H9 (cell line): ENCODE results near the gene MYT1. TPM values are rescaled to one million over a fixed set of nuclear protein-coding genes. Genes with fewer than 3 reads are reported as not detected.

Experiments used
- DNase-seq: peaks from one replicate; pipeline ENCODE4 v3.0.0-alpha.2; 2017
- H2AFZ ChIP-seq: one replicate; pipeline ENCODE4 v1.6.1; 2013; ENCODE audit warnings: mild to moderate bottlenecking, low read length, control low read depth, moderate library complexity
- H2AK5ac ChIP-seq: 2 replicates; pipeline ENCODE4 v1.6.1; 2013; ENCODE audit warnings: low read length, control low read depth, mixed read lengths; ENCODE audit not compliant: insufficient read length
- H2BK120ac ChIP-seq: one replicate; pipeline ENCODE4 v1.6.1; 2013; ENCODE audit warnings: low read depth, mild to moderate bottlenecking, low read length, control low read depth, inconsistent platforms; ENCODE audit not compliant: poor library complexity, severe bottlenecking
- H2BK12ac ChIP-seq: 2 replicates; pipeline ENCODE4 v1.6.1; 2013; ENCODE audit warnings: low read length, control low read depth, mixed read lengths, low read depth; ENCODE audit not compliant: insufficient read length
- H2BK15ac ChIP-seq: 2 replicates; pipeline ENCODE4 v1.6.1; 2013; ENCODE audit warnings: low read depth, low read length, control low read depth
- H2BK20ac ChIP-seq: one replicate; pipeline ENCODE4 v1.6.1; 2013; ENCODE audit warnings: low read depth, mild to moderate bottlenecking, low read length, control low read depth, inconsistent platforms; ENCODE audit not compliant: poor library complexity, severe bottlenecking
- H2BK5ac ChIP-seq: 2 replicates; pipeline ENCODE4 v1.6.1; 2013; ENCODE audit warnings: low read length, control low read depth, mixed read lengths; ENCODE audit not compliant: insufficient read length
- H3K14ac ChIP-seq: 2 replicates; pipeline ENCODE4 v1.6.1; 2013; ENCODE audit warnings: low read length, control low read depth; ENCODE audit not compliant: insufficient read depth
- H3K18ac ChIP-seq: 2 replicates; pipeline ENCODE4 v1.6.1; 2013; ENCODE audit warnings: low read depth, mild to moderate bottlenecking, mixed read lengths, low read length, control low read depth; ENCODE audit not compliant: insufficient read length
- H3K23ac ChIP-seq: 2 replicates; pipeline ENCODE4 v1.6.1; 2013; ENCODE audit warnings: low read length, control low read depth, mixed read lengths, low read depth; ENCODE audit not compliant: insufficient read length
- H3K23me2 ChIP-seq: 2 replicates; pipeline ENCODE4 v1.6.1; 2013; ENCODE audit warnings: low read depth, mild to moderate bottlenecking, mixed read lengths, low read length, control low read depth; ENCODE audit not compliant: insufficient read length, poor library complexity, severe bottlenecking
- H3K27ac ChIP-seq: 2 replicates; pipeline ENCODE4 v1.5.1; 2013; ENCODE audit warnings: low read length, control low read depth, mixed read lengths, low read depth; ENCODE audit not compliant: insufficient read length
- H3K27me3 ChIP-seq: 2 replicates; pipeline ENCODE4 v1.6.1; 2013; ENCODE audit warnings: low read length, control low read depth, inconsistent platforms; ENCODE audit not compliant: insufficient read depth
- H3K4ac ChIP-seq: 2 replicates; pipeline ENCODE4 v1.6.1; 2013; ENCODE audit warnings: low read depth, mild to moderate bottlenecking, control low read depth, inconsistent platforms, low read length, moderate library complexity
- H3K4me1 ChIP-seq: 2 replicates; pipeline ENCODE4 v1.6.1; 2013; ENCODE audit warnings: low read length, control low read depth, inconsistent platforms; ENCODE audit not compliant: insufficient read depth
- H3K4me2 ChIP-seq: 2 replicates; pipeline ENCODE4 v1.6.1; 2013; ENCODE audit warnings: low read length, control low read depth, mixed read lengths; ENCODE audit not compliant: insufficient read length, insufficient read depth
- H3K56ac ChIP-seq: 2 replicates; pipeline ENCODE4 v1.6.1; 2013; ENCODE audit warnings: low read depth, mild to moderate bottlenecking, mixed read lengths, low read length, control low read depth; ENCODE audit not compliant: insufficient read length
- H3K79me1 ChIP-seq: 2 replicates; pipeline ENCODE4 v1.6.1; 2013; ENCODE audit warnings: low read depth, mild to moderate bottlenecking, moderate library complexity, low read length, control low read depth, inconsistent platforms; ENCODE audit not compliant: insufficient read depth, poor library complexity, severe bottlenecking
- H3K79me2 ChIP-seq: 2 replicates; pipeline ENCODE4 v1.6.1; 2013; ENCODE audit warnings: low read length, control low read depth, inconsistent platforms; ENCODE audit not compliant: insufficient read depth
- H3K9ac ChIP-seq: 2 replicates; pipeline ENCODE4 v1.6.1; 2013; ENCODE audit warnings: low read length, control low read depth, mixed read lengths; ENCODE audit not compliant: insufficient read length; ENCODE audit errors: extremely low read depth
- H3K9me3 ChIP-seq: one replicate; pipeline ENCODE4 v1.6.1; 2013; ENCODE audit warnings: low read depth, low read length, inconsistent platforms; ENCODE audit not compliant: control insufficient read depth
- H3T11ph ChIP-seq: one replicate; pipeline ENCODE4 v1.6.1; 2013; ENCODE audit warnings: mild to moderate bottlenecking, low read length, control low read depth, inconsistent platforms
- H4K20me1 ChIP-seq: one replicate; pipeline ENCODE4 v1.6.1; 2013; ENCODE audit not compliant: control insufficient read depth, insufficient read length, insufficient read depth
- H4K5ac ChIP-seq: 2 replicates; pipeline ENCODE4 v1.6.1; 2013; ENCODE audit warnings: low read depth, mild to moderate bottlenecking, mixed read lengths, low read length, control low read depth; ENCODE audit not compliant: insufficient read length
- H4K8ac ChIP-seq: replicated peaks from 2 replicates; pipeline ENCODE4 v1.6.1; 2013; ENCODE audit warnings: low read length, control low read depth, mixed read lengths, low read depth; ENCODE audit not compliant: insufficient read length
- H4K91ac ChIP-seq: 2 replicates; pipeline ENCODE4 v1.6.1; 2013; ENCODE audit warnings: low read depth, mild to moderate bottlenecking, moderate library complexity, mixed read lengths, low read length, control low read depth; ENCODE audit not compliant: insufficient read length
- H3K27ac Mint-ChIP-seq, 3 experiments: 2 replicates in 2 of 3; 3 replicates in 1 of 3; pipeline ENCODE4 v1.8.0; 2020 to 2021; ENCODE audit warnings: mixed read lengths in 3 of 3, mild to moderate bottlenecking in 1 of 3, moderate library complexity in 1 of 3
- H3K27me3 Mint-ChIP-seq: 2 replicates; pipeline ENCODE4 v1.8.0; 2021; ENCODE audit warnings: low read depth, mild to moderate bottlenecking, moderate library complexity, mixed read lengths
- H3K36me3 Mint-ChIP-seq, 3 experiments: 2 replicates in 2 of 3; 3 replicates in 1 of 3; pipeline ENCODE4 v1.8.0; 2020 to 2021; ENCODE audit warnings: low read depth in 3 of 3, mixed read lengths in 3 of 3; ENCODE audit not compliant: insufficient read depth in 1 of 3
- H3K4me1 Mint-ChIP-seq, 2 experiments: 2 replicates each; pipeline ENCODE4 v1.8.0; 2020; ENCODE audit warnings: mixed read lengths in 2 of 2
- H3K4me3 Mint-ChIP-seq, 2 experiments: 2 replicates in 1 of 2; 3 replicates in 1 of 2; pipeline ENCODE4 v1.8.0; 2020 to 2021; ENCODE audit warnings: mild to moderate bottlenecking in 2 of 2, mixed read lengths in 2 of 2, moderate library complexity in 1 of 2
- H3K9me3 Mint-ChIP-seq, 2 experiments: 2 replicates in 1 of 2; 3 replicates in 1 of 2; pipeline ENCODE4 v1.8.0; 2020; ENCODE audit warnings: mild to moderate bottlenecking in 2 of 2, mixed read lengths in 2 of 2, moderate library complexity in 1 of 2
- CTCF ChIP-seq: fragments of 200-600 bp; sonication (generic); conservative IDR thresholded peaks from 3 replicates; pipeline ENCODE4 v1.8.0; 2021; ENCODE audit warnings: antibody characterized with exemption, mild to moderate bottlenecking
- WGBS: extraction: QIAGEN DNeasy Blood & Tissue Kit; methylation state at CpG from one replicate; pipeline ENCODE4 v1.1.7; 2013; ENCODE audit warnings: missing lambda C conversion rate, low lambda C conversion rate, mixed read lengths; ENCODE audit not compliant: insufficient read length; ENCODE audit errors: extremely low coverage; 5-methylcytosine and 5-hydroxymethylcytosine counted together
- total RNA-seq: library from RNA; stranded (reverse); gene quantifications from 2 replicates; pipeline ENCODE4 v1.2.1, GENCODE V29; 2021

MYT1 gene
- total RNA-seq, 1 experiment from 2014 or later = 0.79 TPM

GRCh38 chr20:64283646-64284045 is 119.4 kb downstream of the MYT1 start:
- Histone ChIP-seq H3K79me2 (no peaks in the 10 kb centered on the region), H2BK15ac (no peak overlapping the region), H4K8ac (no peak overlapping the region), H3K4ac (no peak overlapping the region), H4K20me1 (no peaks in the 10 kb centered on the region), H3K9me3 (peaks cover 8% of the 10 kb centered on the region), H4K5ac (no peak overlapping the region), H2AFZ (no peak overlapping the region), H3K14ac (no peak overlapping the region), H3K23ac (no peak overlapping the region), H3T11ph (no peak overlapping the region), H4K91ac (no peak overlapping the region), H3K4me1 (no peaks in the 10 kb centered on the region), H2AK5ac (no peak overlapping the region), H3K79me1 (no peaks in the 10 kb centered on the region), H2BK5ac (no peak overlapping the region), H3K27ac (no peak overlapping the region), H3K9ac (no peak overlapping the region), H3K18ac (no peak overlapping the region), H3K23me2 (no peaks in the 10 kb centered on the region), H2BK20ac (no peak overlapping the region), H2BK120ac (no peak overlapping the region), H3K4me2 (no peak overlapping the region), H3K27me3 (no peaks in the 10 kb centered on the region), H3K56ac (no peak overlapping the region), H2BK12ac (no peak overlapping the region)
- Mint-ChIP-seq H3K4me1 (no peaks in the 10 kb centered on the region), H3K36me3 (peaks cover 17 to 31% (median 23%) of the 10 kb centered on the region in 3 experiments), H3K27ac (no peak overlapping the region), H3K9me3 (peaks cover 62 to 67% of the 10 kb centered on the region in 2 experiments), H3K4me3 (no peak overlapping the region), H3K27me3 (peaks cover 2% of the 10 kb centered on the region; the same call in 1 of the 2 replicates)
- WGBS = no CpG with 5 or more reads among the region's 4 CpGs
- no peak for DNase-seq
- no peak for TF ChIP-seq CTCF
